Measurements from ENCODE around the gene FNDC11. TPM values are rescaled to one million over a fixed set of nuclear protein-coding genes. Genes with fewer than 3 reads are reported as not detected.

Gene FNDC11
- total and polyA plus RNA-seq, 2 of the 13 experiments (the other 11 are each of a cell fraction or from before 2014, with no cell fraction given): 0.07 TPM; not detected in 1

DNA sequence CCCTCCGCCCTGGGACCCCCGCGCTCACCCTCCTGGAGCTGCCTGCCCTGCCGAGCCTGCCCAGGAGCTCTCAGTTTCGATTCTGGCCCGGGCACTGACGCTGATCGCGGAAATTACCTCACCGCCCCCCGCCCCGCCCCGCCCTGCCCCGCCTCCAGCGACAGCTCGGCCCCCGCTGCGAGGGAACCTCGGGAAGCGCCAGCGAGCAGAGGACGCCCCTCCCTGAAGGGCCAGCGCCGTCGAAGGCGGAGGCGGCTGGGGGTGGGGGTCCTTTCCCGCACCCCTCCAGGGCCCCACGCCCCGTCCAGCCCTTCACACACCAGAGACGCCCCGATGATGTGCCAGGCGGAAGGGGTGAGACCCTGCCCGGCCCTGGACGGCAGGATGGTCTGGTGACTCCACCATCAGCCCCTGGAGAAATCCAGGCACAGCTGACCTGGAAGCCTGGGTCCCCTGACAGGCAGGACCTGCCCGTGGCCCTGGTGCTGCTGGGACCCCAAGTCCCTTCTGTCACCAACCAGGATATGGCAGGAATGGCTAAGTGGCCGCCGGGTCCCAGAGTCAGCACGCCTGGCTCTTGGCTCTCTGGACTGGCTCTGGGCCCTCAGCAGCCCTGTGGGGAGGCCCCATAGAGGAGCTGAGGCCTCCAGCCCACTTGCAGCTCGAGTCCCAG is 20.3 kb downstream of the FNDC11 start, which contains the start of gene HELZ2 (continued):
- TF ChIP-seq ZNF501 (CRISPR knock-in tag; IDR thresholded peaks at IDR 0.05) (peak; percentile 10; the same call in 1 of the 2 replicates), IKZF5 (CRISPR knock-in tag; IDR thresholded peaks at IDR 0.05) (no peak; the same call in 1 of the 2 replicates), ZNF543 (CRISPR knock-in tag; IDR thresholded peaks at IDR 0.05) (peak; percentile 19; the same call in 1 of the 2 replicates), MBD4 (IDR thresholded peaks at IDR 0.05; ENCODE audit: borderline replicate concordance, low read length) (no peak), ZNF496 (CRISPR knock-in tag; IDR thresholded peaks at IDR 0.05; ENCODE audit: insufficient replicate concordance) (no peak), ZNF280D (CRISPR knock-in tag; IDR thresholded peaks at IDR 0.05) (no peak; the same call in 1 of the 2 replicates), NR2F6 (IDR thresholded peaks at IDR 0.05) (no peak), NR2F6 (CRISPR knock-in tag; IDR thresholded peaks at IDR 0.05) (no peak), ZKSCAN8 (CRISPR knock-in tag; IDR thresholded peaks at IDR 0.05; ENCODE audit: borderline replicate concordance) (no peak), KAT2B (IDR thresholded peaks at IDR 0.05; ENCODE audit: borderline replicate concordance, low read depth, low read length) (no peak)
- TF ChIP-seq, protein P1, sequence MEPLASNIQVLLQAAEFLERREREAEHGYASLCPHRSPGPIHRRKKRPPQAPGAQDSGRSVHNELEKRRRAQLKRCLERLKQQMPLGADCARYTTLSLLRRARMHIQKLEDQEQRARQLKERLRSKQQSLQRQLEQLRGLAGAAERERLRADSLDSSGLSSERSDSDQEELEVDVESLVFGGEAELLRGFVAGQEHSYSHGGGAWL (CRISPR knock-in tag; IDR thresholded peaks at IDR 0.05): peak; percentile 82

All from HepG2 (cell line).